Gastrocnemius medialis (tissue), 4 donors: ENCODE measurements around the gene TPRX1.

Source experiments
- POLR2A ChIP-seq, 2 donors: fragments of 450-650 bp; IDR thresholded peaks; one replicate each; pipeline ENCODE4 v1.6.1; 2017; ENCODE audit warnings: antibody characterized with exemption in 2 of 2, mild to moderate bottlenecking in 2 of 2, moderate library complexity in 2 of 2
- TF ChIP-seq, protein P1 (sequence below), 5 experiments: fragments of 450-650 bp in 3 of 5; fragments of 200-600 bp in 2 of 5; sonication (generic) in 2 of 5; IDR thresholded peaks in 4 of 5; conservative IDR thresholded peaks in 1 of 5; 1 replicate in 4 of 5; 2 replicates in 1 of 5; pipeline ENCODE4 v1.5.1; 2016 to 2019; ENCODE audit warnings: antibody characterized with exemption in 5 of 5, mild to moderate bottlenecking in 3 of 5, moderate library complexity in 3 of 5

DNA sequence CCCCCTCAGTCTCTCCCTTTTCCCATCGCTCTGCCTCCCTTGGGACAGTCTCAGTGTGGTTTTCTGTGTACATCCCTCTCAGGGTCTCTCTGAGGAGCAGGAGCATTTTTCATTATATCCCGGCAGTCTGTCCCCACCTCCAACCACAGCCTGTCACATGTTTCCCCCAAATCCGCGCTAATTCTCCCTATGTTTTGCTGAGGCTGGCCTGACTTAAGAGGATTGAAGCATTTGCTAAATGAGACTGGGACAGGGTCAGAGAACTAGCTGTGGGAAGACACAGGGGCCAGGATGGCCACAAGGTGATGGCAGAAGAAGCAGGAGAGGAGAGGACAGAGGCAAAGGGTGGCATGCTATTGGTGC, 5.5 kb downstream of the TPRX1 start:
- TF ChIP-seq, protein P1, sequence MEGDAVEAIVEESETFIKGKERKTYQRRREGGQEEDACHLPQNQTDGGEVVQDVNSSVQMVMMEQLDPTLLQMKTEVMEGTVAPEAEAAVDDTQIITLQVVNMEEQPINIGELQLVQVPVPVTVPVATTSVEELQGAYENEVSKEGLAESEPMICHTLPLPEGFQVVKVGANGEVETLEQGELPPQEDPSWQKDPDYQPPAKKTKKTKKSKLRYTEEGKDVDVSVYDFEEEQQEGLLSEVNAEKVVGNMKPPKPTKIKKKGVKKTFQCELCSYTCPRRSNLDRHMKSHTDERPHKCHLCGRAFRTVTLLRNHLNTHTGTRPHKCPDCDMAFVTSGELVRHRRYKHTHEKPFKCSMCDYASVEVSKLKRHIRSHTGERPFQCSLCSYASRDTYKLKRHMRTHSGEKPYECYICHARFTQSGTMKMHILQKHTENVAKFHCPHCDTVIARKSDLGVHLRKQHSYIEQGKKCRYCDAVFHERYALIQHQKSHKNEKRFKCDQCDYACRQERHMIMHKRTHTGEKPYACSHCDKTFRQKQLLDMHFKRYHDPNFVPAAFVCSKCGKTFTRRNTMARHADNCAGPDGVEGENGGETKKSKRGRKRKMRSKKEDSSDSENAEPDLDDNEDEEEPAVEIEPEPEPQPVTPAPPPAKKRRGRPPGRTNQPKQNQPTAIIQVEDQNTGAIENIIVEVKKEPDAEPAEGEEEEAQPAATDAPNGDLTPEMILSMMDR (IDR thresholded peaks at IDR 0.05 in 4 of 5, conservative IDR thresholded peaks at IDR 0.05 in 1 of 5): no peak
- TF ChIP-seq POLR2A (IDR thresholded peaks at IDR 0.05): no peak
